H1 (cell line): ENCODE data around the gene LAMB1. TPM values are rescaled to one million over a fixed set of nuclear protein-coding genes. Genes with fewer than 3 reads are reported as not detected.

Source experiments
- SUZ12 ChIP-seq: fragments of 200-600 bp; sonication (generic); IDR thresholded peaks from 2 replicates; pipeline ENCODE4 v1.6.1; 2012; ENCODE audit warnings: mild to moderate bottlenecking, inconsistent platforms, low read length, moderate library complexity, mixed read lengths
- polyA plus RNA-seq, 7 experiments: library from polyadenylated mRNA; depleted of rRNA in 3 of 7; stranded (reverse) in 5 of 7; unstranded in 2 of 7; fragments of >200 nt in 5 of 7; fragments of 200-250 nt in 2 of 7; gene quantifications; 1 replicate in 5 of 7; 2 replicates in 1 of 7; 4 replicates in 1 of 7; pipeline versions ENCODE4 v1.2.1 to v1.2.3, GENCODE V29; 2011 to 2013; ENCODE audit warnings: missing spikeins in 2 of 7, mixed read lengths in 2 of 7
- total RNA-seq: library from RNA; stranded (reverse); fragmentation: NEBNext Ultra II Directional; extraction: Animal tissue kit (Norgen Biotek cat#: 25700); gene quantifications from 2 replicates; pipeline ENCODE4 v1.2.1, GENCODE V29; 2021

Gene LAMB1
- total and polyA plus RNA-seq, 2 of the 8 experiments (the other 6 are each of a cell fraction or from before 2014, with no cell fraction given) = 31.9 to 38.5 TPM

DNA sequence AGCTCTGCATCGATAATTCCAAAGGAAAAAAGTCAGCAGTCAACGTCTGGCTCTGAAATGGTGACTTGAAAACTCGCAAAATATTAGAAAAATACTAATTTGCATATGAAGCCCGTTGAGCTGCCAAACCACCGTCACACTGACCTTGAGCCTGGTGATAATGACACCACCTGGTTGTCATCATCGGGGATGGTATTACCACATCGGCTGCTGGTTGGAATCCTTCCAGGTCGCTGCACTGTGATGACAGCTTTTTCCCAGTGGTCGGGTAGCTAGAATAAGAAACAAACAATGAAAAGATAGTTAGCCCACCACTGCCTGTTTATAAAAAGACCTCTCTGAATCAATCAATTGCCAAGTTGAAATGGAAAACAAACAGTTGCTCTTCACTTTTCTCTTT lies 41.6 kb downstream of the LAMB1 start (continued):
- TF ChIP-seq SUZ12 = no peak
